ENCODE data around the gene MLLT6.

Gene MLLT6

DNA sequence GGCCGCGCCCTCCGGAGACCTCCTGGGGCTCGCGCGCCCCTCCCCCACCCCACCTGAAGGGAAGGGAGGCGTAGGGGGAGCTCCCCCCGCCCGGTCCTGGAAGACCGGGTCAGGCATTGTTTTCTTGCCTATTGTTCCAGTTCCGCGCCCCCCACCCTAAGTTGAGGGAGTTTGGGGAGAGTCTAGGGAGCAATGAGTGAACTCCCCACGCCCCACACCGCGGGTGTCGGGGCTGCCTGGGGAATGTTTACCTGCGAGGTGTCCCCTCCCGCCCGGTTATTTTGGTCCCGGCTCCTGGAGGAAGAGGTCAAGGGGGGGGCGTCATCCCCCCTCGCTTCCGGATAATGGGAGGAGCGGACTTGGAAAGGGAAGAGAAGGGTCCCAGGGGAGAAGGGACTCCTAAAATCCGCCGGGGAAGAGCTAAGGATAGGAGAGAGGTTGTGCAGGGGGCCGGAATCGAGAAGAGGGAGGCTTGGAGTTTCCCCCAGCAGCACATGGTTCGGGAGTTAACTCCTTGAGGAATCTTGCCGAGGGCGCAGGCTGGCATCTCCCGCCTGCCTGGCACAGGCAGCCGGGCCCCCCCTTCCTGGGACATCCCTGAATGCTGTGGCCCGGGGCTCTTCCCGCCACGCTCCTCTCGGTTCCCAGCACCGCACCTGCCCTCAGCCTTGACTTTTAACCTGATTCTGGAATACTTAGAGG is 881 bp downstream of the MLLT6 start:
- no peaks in the 10 kb centered on the region for H3K27me3 ChIP-seq (ENCODE audit: control insufficient read depth, insufficient read depth, low read length)
- H3K36me3 ChIP-seq (ENCODE audit: control insufficient read depth, insufficient read depth, low read length), result peaks cover 9% of the 10 kb centered on the region
- H3K9ac ChIP-seq (ENCODE audit: low read length), result peak overlapping the region; percentile 59
- peaks cover 30% of the 10 kb centered on the region for H3K4me1 ChIP-seq (ENCODE audit: control insufficient read depth, insufficient read depth, low read length)
- H3K9me3 ChIP-seq (ENCODE audit: control insufficient read depth, low read length), result no peaks in the 10 kb centered on the region
- H3K4me3 ChIP-seq (ENCODE audit: low read length), result peak overlapping the region; percentile 41

DNA sequence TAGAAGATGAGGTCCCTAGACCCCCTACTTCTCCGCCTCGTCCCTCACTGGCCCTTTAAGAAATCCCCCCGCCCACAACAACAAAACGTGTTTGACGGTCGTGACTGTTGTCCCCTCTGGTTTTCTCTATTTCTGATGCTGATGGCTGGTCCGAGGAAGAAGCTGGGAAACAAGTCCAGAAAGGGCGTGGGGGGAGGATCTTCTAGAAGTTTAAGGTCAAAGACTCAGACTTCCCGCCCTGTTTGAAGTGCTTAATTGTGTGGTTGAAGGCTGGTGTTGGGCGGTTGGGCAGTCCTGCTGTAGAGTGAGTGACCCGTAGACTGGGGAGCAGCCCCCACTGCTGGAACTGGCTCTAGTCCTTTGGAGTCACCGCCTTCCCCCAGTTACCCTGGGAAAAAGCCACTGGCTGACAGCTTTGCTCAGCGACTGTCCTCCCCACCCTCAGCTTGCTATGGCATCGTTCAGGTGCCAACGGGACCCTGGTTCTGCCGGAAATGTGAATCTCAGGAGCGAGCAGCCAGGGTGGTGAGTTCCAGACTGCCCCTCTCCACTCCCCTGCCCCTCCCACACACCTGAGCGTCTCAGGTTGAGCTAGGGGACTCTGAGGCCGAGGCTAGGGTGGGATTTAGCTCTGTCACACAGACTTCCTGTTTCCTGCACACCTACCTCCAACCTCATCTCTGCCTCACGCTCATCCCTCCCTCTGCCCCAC is 1.6 kb downstream of the MLLT6 start:
- Histone ChIP-seq H3K4me1 (ENCODE audit: control insufficient read depth, insufficient read depth, low read length) (peaks cover 23% of the 10 kb centered on the region), H3K4me3 (ENCODE audit: low read length) (peak overlapping the region; percentile 37), H3K9ac (ENCODE audit: low read length) (peak overlapping the region; percentile 59), H3K9me3 (ENCODE audit: control insufficient read depth, low read length) (no peaks in the 10 kb centered on the region), H3K27me3 (ENCODE audit: control insufficient read depth, insufficient read depth, low read length) (no peaks in the 10 kb centered on the region), H3K36me3 (ENCODE audit: control insufficient read depth, insufficient read depth, low read length) (peaks cover 10% of the 10 kb centered on the region)

DNA sequence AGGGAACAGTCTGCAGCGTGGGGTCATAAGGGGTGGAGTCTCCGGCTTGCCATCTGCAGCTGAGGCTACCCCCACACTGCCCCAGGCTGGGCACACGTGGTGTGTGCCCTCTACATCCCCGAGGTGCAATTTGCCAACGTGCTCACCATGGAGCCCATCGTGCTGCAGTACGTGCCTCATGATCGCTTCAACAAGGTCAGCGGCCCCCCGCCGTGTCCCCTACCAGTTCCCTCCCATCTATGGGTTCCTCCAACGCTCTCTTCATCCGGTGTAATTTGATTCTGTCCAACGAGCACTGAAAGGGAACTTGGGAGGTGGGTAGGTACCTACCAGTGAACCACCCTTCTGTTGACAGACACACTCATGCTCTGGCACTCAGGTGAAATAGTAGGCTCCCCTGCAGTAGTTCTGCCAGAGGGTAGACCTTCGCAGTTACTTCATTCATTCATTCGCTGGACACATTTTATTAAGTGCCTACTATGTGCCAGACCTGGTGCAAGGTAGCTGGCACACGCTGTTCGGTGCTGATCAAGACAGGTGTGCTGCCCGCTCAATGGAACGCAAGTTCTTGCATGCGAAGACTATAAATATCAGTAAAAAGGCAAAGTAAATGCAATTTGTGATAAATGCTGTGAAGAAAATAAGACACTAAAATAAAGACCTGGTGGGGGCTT is 2.7 kb downstream of the MLLT6 start:
- Histone ChIP-seq H3K4me1 (ENCODE audit: control insufficient read depth, insufficient read depth, low read length) (peaks cover 20% of the 10 kb centered on the region), H3K36me3 (ENCODE audit: control insufficient read depth, insufficient read depth, low read length) (peaks cover 20% of the 10 kb centered on the region), H3K9me3 (ENCODE audit: control insufficient read depth, low read length) (no peaks in the 10 kb centered on the region), H3K4me3 (ENCODE audit: low read length) (no peak overlapping the region), H3K9ac (ENCODE audit: low read length) (no peak overlapping the region), H3K27me3 (ENCODE audit: control insufficient read depth, insufficient read depth, low read length) (no peaks in the 10 kb centered on the region)

DNA sequence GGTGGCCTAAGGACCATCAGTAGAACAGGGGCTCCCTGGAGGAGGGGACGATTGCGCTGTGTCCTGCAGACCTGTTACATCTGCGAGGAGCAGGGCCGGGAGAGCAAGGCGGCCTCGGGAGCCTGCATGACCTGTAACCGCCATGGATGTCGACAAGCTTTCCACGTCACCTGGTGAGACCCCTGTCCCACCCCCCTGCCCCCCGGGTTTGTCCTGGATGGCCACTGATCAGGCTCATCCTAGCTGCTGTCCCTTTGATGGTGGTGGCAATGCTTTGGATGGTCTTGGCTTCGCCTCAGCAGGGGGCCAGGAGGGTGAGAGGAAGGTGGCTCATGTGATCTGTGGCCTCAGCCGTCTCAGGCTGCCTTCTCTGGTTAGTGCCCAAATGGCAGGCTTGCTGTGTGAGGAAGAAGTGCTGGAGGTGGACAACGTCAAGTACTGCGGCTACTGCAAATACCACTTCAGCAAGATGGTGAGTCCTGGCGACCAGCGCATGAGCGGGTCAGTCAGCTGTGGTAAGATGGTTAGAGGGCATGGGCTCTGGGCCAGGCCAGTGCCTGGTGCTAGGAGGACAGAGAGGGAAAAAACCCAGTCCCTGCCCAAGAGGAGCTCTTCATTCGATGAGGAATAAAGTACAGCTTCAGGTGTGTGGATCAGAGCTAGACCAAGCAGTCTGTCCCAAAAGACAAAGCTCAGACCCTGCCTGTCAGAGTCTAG is 4.2 kb downstream of the MLLT6 start:
- Histone ChIP-seq H3K9ac (ENCODE audit: low read length) (no peak overlapping the region), H3K36me3 (ENCODE audit: control insufficient read depth, insufficient read depth, low read length) (peaks cover 25% of the 10 kb centered on the region), H3K4me3 (ENCODE audit: low read length) (no peak overlapping the region), H3K9me3 (ENCODE audit: control insufficient read depth, low read length) (no peaks in the 10 kb centered on the region), H3K4me1 (ENCODE audit: control insufficient read depth, insufficient read depth, low read length) (peaks cover 18% of the 10 kb centered on the region), H3K27me3 (ENCODE audit: control insufficient read depth, insufficient read depth, low read length) (no peaks in the 10 kb centered on the region)

DNA sequence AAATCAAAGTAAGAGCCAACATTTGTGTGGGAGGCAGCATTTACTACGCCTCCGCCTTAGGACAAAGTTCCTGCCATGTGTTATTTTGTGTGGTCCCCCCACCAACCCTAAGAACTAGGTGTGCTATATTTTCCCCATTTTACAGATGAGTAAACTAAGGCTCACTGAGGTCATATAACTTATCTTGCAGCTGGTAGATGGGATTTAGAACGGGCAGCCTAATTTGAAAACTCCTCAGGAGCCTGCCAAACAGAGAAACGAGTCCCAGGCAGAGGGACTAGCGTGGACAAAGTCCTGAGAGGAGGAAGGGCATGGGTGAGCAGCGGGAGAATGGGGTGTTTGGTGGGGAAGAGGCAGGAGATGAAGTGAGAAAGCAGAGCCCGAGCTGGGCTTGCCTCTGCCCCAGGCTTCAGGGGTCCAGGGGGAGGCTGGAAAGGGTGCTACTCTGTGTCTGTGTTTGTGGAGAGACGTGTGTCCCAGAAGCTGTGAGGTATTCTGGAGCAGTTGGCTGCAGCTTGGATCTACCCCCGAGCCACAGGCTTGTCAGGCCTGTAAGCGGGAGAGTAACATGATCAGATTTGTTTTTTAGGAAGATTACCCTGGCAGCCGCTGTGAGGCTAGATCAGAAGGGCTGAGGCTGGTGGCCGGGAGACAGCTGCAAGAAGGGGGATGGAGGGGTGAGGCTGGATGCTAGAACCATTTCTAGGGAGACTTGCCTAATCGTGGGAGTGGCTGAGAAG is 5.0 kb downstream of the MLLT6 start:
- H3K36me3 ChIP-seq (ENCODE audit: control insufficient read depth, insufficient read depth, low read length), result peaks cover 25% of the 10 kb centered on the region

DNA sequence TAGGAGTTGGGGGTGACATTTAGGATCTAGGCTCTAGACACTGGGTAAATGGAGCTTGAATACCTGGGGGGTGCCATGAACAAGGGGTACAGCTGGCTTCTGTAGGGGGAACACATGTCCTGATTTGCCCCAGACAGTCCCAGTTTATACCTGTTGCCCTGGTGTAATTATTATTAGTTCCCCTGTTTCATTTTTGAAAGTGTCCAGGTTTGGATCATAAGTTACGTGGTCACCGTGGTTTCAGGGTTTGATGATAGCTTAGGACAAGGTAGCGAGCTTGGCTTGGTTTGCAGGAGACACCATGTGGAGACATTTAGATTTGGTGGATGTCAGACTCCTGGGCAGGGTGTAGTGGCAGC is 5.5 kb downstream of the MLLT6 start:
- no peaks in the 10 kb centered on the region for H3K27me3 ChIP-seq (ENCODE audit: control insufficient read depth, insufficient read depth, low read length)

More for the DNA sequence above, 5.0 kb downstream of the MLLT6 start:
- Histone ChIP-seq H3K9me3 (ENCODE audit: control insufficient read depth, low read length) (no peaks in the 10 kb centered on the region), H3K9ac (ENCODE audit: low read length) (no peak overlapping the region), H3K27me3 (ENCODE audit: control insufficient read depth, insufficient read depth, low read length) (no peaks in the 10 kb centered on the region), H3K4me1 (ENCODE audit: control insufficient read depth, insufficient read depth, low read length) (peaks cover 15% of the 10 kb centered on the region), H3K4me3 (ENCODE audit: low read length) (no peak overlapping the region)

DNA sequence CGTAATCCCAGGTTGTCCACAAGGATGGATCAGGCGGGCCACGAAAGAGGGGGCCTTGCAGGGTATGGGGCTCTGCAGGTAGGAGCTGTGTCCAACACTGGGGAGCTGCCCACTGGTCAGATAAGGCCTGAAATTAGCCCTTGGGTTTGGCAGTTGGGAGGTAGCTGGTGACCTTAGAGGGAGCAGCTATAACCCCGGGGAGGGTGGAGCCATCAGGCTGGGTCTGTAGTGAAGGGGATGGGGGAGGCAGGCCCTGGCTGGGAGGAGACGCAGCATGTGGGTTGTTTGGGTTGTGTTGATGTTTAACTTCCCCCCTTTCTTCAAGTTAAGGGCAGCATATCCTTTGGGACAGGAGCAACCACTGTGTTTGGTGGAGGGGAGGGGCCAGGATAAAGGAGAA is 5.9 kb downstream of the MLLT6 start:
- no peak overlapping the region for H3K4me3 ChIP-seq (ENCODE audit: low read length)
- no peaks in the 10 kb centered on the region for H3K9me3 ChIP-seq (ENCODE audit: control insufficient read depth, low read length)
- peaks cover 25% of the 10 kb centered on the region for H3K36me3 ChIP-seq (ENCODE audit: control insufficient read depth, insufficient read depth, low read length)
- no peaks in the 10 kb centered on the region for H3K27me3 ChIP-seq (ENCODE audit: control insufficient read depth, insufficient read depth, low read length)
- H3K9ac ChIP-seq (ENCODE audit: low read length), result no peak overlapping the region
- peaks cover 15% of the 10 kb centered on the region for H3K4me1 ChIP-seq (ENCODE audit: control insufficient read depth, insufficient read depth, low read length)

More for the DNA sequence above, 5.5 kb downstream of the MLLT6 start:
- Histone ChIP-seq H3K9ac (ENCODE audit: low read length) (no peak overlapping the region), H3K9me3 (ENCODE audit: control insufficient read depth, low read length) (no peaks in the 10 kb centered on the region), H3K4me3 (ENCODE audit: low read length) (no peak overlapping the region), H3K4me1 (ENCODE audit: control insufficient read depth, insufficient read depth, low read length) (peaks cover 15% of the 10 kb centered on the region), H3K36me3 (ENCODE audit: control insufficient read depth, insufficient read depth, low read length) (peaks cover 25% of the 10 kb centered on the region)

DNA sequence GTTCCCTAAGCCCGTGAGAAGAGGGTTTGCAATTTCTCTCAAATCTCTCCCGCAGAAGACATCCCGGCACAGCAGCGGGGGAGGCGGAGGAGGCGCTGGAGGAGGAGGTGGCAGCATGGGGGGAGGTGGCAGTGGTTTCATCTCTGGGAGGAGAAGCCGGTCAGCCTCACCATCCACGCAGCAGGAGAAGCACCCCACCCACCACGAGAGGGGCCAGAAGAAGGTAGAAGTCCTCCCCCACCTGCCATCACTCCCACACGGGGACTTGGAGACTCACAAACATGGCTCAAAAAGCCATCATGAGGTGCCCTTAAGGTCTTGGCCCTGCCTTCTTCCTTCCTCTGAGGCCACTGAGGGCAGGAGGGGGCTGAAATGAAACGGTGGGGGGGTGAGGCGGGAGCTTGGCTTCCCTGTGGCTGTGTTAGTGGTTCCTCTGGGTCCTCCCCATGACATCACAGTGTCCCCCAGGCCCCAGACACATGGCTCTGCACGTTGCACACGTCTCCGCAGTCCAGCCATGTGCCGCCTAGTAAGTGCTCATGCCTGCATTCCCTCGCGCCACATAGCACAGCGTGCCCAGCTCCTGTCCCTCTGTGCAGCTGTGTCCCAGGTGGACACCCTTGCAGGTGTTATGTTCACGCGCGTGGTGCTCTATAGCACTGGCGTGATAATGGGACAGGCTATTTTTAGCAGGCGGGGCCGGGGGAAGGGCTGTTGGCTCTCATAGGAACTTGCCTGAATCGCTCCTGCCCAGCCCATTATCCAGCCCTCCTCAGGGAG is 6.9 kb downstream of the MLLT6 start:
- Histone ChIP-seq H3K9me3 (ENCODE audit: control insufficient read depth, low read length) (no peaks in the 10 kb centered on the region), H3K27me3 (ENCODE audit: control insufficient read depth, insufficient read depth, low read length) (no peaks in the 10 kb centered on the region), H3K4me3 (ENCODE audit: low read length) (no peak overlapping the region), H3K4me1 (ENCODE audit: control insufficient read depth, insufficient read depth, low read length) (peaks cover 7% of the 10 kb centered on the region), H3K36me3 (ENCODE audit: control insufficient read depth, insufficient read depth, low read length) (peaks cover 28% of the 10 kb centered on the region), H3K9ac (ENCODE audit: low read length) (no peak overlapping the region)

DNA sequence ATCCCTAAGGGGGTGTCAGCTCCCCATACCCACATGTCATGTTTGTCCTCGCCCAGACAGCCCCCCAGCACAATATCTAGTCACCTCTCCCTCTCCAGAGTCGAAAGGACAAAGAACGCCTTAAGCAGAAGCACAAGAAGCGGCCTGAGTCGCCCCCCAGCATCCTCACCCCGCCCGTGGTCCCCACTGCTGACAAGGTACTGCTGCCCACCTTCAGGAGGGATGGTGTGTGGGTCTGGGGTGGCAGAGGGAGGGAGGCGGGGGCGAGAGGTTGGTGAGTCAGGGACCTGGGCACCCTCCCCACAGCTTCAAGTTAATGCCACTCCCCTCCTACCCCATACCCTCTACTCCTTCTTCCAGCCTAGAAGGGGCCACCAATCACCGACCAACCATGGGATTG is 7.5 kb downstream of the MLLT6 start:
- no peak overlapping the region for H3K4me3 ChIP-seq (ENCODE audit: low read length)
- peaks cover 6% of the 10 kb centered on the region for H3K4me1 ChIP-seq (ENCODE audit: control insufficient read depth, insufficient read depth, low read length)
- peaks cover 29% of the 10 kb centered on the region for H3K36me3 ChIP-seq (ENCODE audit: control insufficient read depth, insufficient read depth, low read length)
- H3K9me3 ChIP-seq (ENCODE audit: control insufficient read depth, low read length), result no peaks in the 10 kb centered on the region
- H3K9ac ChIP-seq (ENCODE audit: low read length), result no peak overlapping the region
- H3K27me3 ChIP-seq (ENCODE audit: control insufficient read depth, insufficient read depth, low read length), result no peaks in the 10 kb centered on the region

DNA sequence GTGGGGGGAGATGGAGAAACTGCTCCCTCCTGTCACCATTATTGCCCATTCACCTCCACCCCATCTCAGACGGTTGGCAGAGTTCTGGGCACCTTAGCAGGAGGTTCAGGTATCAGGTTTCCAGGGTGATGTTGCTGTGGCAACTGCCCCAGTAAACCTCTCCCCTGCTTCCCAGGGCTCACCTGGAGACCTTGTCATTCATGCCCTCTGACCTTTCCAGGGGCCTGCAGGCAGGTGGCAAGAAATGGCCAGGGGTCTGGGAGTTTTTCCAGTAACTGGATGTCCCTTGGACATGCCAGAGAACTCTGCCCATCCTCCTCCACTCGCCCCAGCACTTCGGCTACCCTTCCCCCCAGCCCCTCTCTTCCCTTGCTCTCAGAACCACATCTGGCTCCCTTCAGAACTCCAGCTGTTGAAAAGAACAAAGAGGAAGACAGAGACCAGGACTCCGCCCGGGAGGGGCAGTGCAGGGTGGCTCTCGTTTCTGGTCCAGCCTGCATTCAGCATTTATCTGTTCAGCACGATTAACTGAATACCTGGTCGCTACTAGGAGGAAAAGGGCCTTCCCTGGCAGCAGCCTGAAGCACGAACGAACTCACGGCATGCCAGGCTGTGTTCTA is 8.5 kb downstream of the MLLT6 start:
- Histone ChIP-seq H3K4me1 (ENCODE audit: control insufficient read depth, insufficient read depth, low read length) (peaks cover 3% of the 10 kb centered on the region), H3K4me3 (ENCODE audit: low read length) (no peak overlapping the region), H3K9me3 (ENCODE audit: control insufficient read depth, low read length) (no peaks in the 10 kb centered on the region), H3K27me3 (ENCODE audit: control insufficient read depth, insufficient read depth, low read length) (no peaks in the 10 kb centered on the region), H3K36me3 (ENCODE audit: control insufficient read depth, insufficient read depth, low read length) (peaks cover 29% of the 10 kb centered on the region), H3K9ac (ENCODE audit: low read length) (no peak overlapping the region)
